Effector CD4-positive, alpha-beta T cell (primary cell): Measurements from ENCODE around the gene FARS2.

Source experiments
- DNase-seq: peaks from one replicate; pipeline ENCODE4 v3.0.0-alpha.2; 2020

FARS2 gene

GRCh38 chr6:5511954-5512353, 250.6 kb downstream of the FARS2 start:
- no peak for DNase-seq

- DNase-seq: no peak
Measured at GRCh38 chr6:5512422-5512821, 251.1 kb downstream of the FARS2 start.

- no peak for DNase-seq
Measured at GRCh38 chr6:5513408-5513807, 252.1 kb downstream of the FARS2 start.

- no peak for DNase-seq
Measured at GRCh38 chr6:5514353-5514752, 253.0 kb downstream of the FARS2 start.

DNA sequence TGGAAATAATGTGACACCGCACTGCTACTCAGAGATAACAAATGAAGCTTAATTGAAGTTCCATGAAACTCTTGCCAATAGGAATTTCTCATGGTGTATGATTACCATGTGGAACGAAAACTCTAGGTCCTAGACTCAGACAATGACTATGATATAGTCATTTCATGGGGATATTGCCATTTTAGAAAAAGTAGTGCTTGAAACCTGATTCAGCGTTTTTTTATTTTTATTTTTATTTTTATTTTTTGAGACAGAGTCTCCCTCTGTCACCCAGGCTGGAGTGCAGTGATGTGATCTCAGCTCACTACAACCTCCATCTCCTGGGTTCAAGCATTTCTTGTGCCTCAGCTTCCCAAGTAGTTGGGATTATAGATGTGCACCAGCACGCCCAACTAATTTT, 253.9 kb downstream of the FARS2 start:
- DNase-seq: no peak

DNA sequence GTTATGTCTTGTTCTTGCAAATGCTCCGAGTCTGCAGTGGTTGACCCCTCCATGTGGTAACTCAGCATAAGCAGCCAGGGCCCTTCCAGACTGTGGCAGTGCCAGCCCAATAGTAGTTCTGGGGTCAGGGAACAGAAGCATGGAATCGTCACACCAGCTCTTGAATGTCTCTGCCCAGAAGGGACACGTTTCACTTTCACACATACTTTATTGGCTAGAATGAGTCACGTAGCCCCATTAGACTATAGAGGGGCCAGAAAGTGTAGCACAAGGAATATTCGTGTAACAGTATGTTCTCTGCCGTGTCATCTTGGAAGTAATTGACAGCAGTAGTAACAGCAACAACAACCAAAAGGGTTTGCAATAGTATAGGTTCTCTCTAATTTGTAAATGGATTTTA, 254.7 kb downstream of the FARS2 start:
- no peak for DNase-seq

DNA sequence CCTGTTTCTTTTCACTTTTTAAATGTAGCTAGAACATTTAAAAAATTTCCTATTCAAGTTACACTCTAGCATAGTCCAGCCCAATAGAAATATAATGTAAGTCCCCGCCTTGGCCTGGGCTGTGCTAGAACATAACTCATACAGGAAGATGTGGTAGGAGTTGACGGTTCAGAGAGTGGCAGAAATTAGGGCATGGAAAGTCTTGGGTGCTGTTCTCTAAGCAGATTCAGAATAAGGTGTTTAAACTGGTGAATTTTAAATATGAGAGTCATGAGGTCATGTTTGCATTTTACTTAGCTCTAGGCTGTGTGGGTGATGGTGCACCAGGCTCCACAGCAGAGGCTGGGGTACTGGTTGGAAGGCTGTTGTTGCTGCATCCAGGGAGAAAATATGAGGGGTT, 256.5 kb downstream of the FARS2 start:
- no peak for DNase-seq

GRCh38 chr6:5518936-5519491, 257.7 kb downstream of the FARS2 start:
- DNase-seq: no peak

- no peak for DNase-seq
Measured at GRCh38 chr6:5520796-5521195, 259.5 kb downstream of the FARS2 start.

GRCh38 chr6:5521322-5521721, 260.0 kb downstream of the FARS2 start:
- no peak for DNase-seq

DNA sequence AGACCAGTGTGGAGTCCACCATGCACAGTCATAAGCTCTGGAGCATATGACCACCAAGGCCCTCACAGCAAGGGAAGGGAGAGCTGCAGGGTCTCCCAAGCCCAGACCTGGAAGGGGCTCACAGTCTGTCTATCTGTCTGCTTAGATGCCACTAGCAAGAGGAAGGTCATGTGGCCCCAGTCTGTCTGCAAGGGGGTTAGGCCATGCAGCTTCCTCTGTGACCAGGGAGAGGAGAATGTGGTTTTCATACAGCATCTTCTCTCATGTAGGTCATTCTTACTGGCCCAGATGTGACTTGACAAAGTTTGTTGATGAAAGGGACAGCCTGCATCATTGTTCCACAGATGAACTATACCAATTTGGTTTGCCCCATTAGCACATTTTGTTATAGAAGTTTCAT, 260.8 kb downstream of the FARS2 start:
- DNase-seq: no peak

GRCh38 chr6:5524110-5524509, 262.8 kb downstream of the FARS2 start:
- no peak for DNase-seq

DNA sequence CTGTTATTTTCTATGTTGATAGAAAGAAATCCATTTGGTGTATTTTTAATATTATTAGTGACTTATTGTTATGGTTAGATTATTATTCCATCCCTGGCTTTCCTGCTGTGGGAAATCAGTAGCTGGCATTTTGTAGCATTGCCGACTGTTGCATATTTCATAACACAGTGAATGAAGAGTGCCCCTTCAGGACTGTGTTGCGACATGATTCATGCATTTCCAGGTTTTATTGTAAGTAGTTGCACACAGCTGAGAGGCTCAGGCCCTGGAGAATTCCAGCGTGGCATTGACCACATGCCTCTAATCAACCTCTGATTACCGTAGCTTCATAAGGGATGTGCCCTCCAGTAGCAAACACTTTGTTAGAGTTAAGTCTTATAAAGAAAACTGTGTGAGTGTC, 263.9 kb downstream of the FARS2 start:
- no peak for DNase-seq

DNA sequence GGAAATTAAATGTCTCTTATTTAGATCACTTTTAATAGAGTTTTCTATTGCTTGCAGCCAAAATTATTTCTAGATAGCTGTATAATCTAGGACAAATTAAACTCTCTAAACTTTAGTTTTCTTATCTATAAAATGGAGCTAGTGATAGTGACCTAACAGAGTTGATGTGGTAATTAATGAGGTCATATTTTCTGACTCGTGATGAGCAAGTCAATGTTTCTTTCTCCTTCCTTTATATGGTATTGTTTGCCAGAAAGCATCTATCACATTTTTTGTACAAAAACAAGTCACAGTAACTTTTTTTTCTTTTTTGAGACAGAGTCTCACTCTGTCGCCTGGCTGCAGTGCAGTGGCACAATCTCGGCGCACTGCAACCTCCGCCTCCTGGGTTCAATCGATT, 267.7 kb downstream of the FARS2 start:
- no peak for DNase-seq

DNA sequence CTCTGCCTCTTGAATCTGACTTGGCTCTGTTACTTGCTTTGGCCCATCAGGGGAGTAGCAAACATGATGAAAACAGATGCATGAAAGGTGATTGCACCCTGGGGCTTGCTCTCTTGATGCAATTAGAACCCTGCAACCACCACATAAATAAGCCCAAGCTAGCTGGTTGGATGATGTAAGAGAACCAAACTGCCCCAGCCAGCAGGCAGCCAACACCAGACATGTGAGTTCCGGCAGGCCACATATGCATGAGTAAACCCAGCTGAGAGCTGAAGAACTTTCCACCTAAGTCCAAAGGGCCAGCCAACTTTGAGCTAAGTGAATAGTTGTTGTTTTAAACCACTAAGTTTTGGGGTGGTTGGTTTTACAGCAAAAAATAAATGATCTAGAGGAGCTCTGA, 268.4 kb downstream of the FARS2 start:
- no peak for DNase-seq

DNA sequence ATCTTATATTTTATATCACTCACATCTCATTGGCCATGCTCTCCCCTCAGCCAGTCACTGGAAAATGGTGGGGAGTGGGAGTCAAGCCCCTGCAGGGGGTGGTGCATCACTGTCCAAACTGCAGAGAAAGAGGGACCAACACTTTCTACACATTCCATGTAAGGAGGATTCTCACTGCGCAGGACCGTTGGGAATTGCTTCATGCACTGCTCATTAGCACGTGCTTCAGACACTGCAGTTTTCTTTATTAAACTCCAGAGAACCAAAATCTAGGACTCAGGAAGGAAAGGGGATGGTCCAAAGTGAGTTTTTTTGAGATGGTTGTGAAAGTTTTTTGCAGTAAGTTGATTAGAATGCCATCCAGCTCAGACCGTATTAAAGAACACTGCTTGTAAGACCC, 269.8 kb downstream of the FARS2 start:
- no peak for DNase-seq

GRCh38 chr6:5531853-5532375, 270.6 kb downstream of the FARS2 start:
- no peak for DNase-seq

DNA sequence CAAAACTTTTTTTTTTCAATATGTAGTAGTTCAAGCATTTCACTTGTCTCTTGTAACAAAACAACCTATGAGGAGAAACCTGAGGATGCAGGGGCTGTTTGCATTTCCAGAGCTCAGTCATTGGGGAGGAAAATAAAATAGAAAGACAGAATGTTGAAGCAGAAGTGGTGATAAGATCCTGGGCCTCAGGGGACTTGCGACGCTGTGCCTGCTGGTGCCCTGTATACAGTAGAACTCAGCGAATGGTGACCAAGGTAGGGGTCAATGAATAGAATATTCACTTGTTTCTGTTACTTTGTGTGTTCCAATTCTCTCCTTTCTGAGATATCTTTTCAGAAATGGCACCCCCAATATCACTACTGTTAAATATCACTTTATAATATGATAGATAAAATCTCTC, 271.6 kb downstream of the FARS2 start:
- DNase-seq: no peak

DNA sequence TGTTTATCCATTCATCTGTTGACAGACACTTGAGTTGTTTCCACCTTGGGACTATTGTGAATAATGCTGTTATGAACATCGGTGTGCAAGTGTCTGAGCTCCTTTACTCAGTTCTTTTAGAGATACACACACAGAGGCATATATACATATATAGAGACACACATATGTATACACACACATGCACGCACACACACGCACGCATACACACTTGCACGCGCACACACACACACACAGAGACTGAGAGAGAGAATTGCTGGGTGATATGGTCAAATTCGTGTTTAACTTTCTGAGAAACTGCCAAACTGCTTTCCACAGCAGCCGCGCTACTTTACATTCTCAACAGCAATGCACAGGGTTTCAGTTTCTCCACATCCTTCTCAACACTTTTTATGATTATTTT, 273.3 kb downstream of the FARS2 start:
- DNase-seq: no peak

GRCh38 chr6:5536644-5537043, 275.3 kb downstream of the FARS2 start:
- no peak for DNase-seq

- DNase-seq: no peak
Measured at GRCh38 chr6:5537132-5537531, 275.8 kb downstream of the FARS2 start.

DNA sequence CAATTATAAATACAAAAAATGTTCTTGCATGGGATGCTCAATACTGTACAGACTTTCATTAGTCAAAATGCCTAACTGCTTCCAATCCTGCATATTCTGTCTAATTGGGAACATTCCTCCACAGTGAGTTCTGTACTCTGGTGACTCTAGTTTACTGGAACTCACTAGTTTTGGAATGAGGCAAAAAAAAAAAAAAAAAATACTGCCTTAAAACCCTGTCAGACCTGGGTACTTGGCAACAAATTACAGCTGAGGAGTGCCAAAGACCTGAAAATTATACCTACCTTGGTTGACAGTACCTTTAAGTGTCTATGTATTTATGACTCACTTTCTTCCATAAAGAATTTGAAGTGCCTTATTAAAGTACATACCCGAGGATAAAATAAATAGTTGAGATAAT, 276.7 kb downstream of the FARS2 start:
- no peak for DNase-seq

GRCh38 chr6:5540370-5540769, 279.1 kb downstream of the FARS2 start:
- no peak for DNase-seq

GRCh38 chr6:5541025-5541424, 279.7 kb downstream of the FARS2 start:
- DNase-seq: no peak

DNA sequence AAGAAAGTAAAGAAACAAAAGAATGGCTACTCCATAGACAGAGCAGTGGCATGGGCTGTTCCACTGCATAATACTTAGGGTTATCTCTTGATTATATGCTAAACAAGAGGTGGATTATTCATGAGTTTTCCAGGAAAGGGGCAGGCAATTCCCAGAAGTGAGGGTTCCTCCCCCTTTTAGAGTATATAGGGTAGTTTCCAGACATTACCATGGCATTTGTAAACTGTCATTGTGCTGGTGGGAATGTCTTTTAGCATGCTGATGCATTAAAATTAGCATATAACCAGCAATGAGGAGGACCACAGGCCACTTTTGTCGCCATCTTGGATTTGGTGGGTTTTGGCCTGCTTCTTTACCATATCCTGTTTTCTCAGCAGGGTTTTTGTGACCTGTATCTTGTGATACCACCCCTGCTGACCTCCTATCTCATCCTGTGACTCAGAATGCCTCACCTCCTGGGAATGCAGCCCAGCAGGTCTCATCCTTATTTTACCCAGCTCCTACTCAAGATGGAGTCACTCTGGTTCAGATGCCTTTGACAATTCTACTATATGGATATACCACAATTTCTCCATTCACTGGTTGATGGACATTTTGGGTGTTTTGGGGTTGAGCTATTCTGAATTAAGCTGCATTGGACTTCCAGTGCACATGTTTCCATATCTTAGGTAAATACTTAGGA, 280.6 kb downstream of the FARS2 start:
- no peak for DNase-seq
